H1 (cell line): Measurements from ENCODE around the gene ABL2. TPM values are rescaled to one million over a fixed set of nuclear protein-coding genes. Genes with fewer than 3 reads are reported as not detected.

ENCODE experiments used
- CTCF ChIA-PET: fragments of 300-600 bp; sonication (Branson Sonifier 250); formaldehyde crosslinking; loops from one replicate; lab custom pipeline; 2021; ENCODE audit not compliant: partially characterized antibody; lab: Charles Lee
- POLR2A ChIA-PET: fragments of 300-600 bp; sonication (Branson Sonifier 250); formaldehyde crosslinking; loops from one replicate; lab custom pipeline; 2021; ENCODE audit warnings: inconsistent platforms; ENCODE audit not compliant: partially characterized antibody; lab: Charles Lee
- DNase-seq, 2 experiments: peaks; one replicate each; pipeline versions ENCODE4 v3.0.0 to v3.0.0-alpha.2; 2010 to 2022; ENCODE audit warnings: low spot score in 2 of 2, low read depth in 1 of 2, mixed read lengths in 1 of 2
- FAIRE-seq: peaks from 2 replicates; lab custom pipeline; 2011; peaks lifted over from hg19 to GRCh38; lab: Jason Lieb, UNC
- H2AFZ ChIP-seq: 2 replicates; pipeline ENCODE4 v1.8.1; 2012; ENCODE audit warnings: low read length, inconsistent platforms
- H2AK5ac ChIP-seq: 2 replicates; pipeline ENCODE4 v1.6.1; 2013; ENCODE audit warnings: low read depth, low read length
- H2BK120ac ChIP-seq: replicated peaks from 2 replicates; pipeline ENCODE3; 2013; ENCODE audit warnings: low read depth, low read length, inconsistent platforms
- H2BK12ac ChIP-seq: 2 replicates; pipeline ENCODE4 v1.6.1; 2013; ENCODE audit warnings: low read depth, low read length
- H2BK15ac ChIP-seq: 2 replicates; pipeline ENCODE4 v1.6.1; 2013; ENCODE audit warnings: low read length
- H2BK20ac ChIP-seq: 2 replicates; pipeline ENCODE4 v1.6.1; 2013; ENCODE audit warnings: low read length
- H2BK5ac ChIP-seq: 2 replicates; pipeline ENCODE4 v1.6.1; 2013; ENCODE audit warnings: low read depth, low read length
- H3K14ac ChIP-seq: 2 replicates; pipeline ENCODE4 v1.6.1; 2013; ENCODE audit warnings: inconsistent platforms; ENCODE audit not compliant: insufficient read length
- H3K18ac ChIP-seq: 2 replicates; pipeline ENCODE4 v1.6.1; 2013; ENCODE audit warnings: low read length; ENCODE audit errors: extremely low read depth
- H3K23ac ChIP-seq: 2 replicates; pipeline ENCODE4 v1.6.1; 2013; ENCODE audit warnings: inconsistent platforms; ENCODE audit not compliant: insufficient read length
- H3K23me2 ChIP-seq: 2 replicates; pipeline ENCODE4 v1.6.1; 2013; ENCODE audit warnings: low read depth, low read length
- H3K27ac ChIP-seq: 2 replicates; pipeline ENCODE4 v1.6.1; 2011; ENCODE audit warnings: low read depth, low read length, inconsistent platforms
- H3K27me3 ChIP-seq, 4 experiments: replicated peaks in 1 of 4; 1 replicate in 1 of 4; 2 replicates in 3 of 4; pipeline versions ENCODE4 v1.6.1 to v1.8.1; 2011 to 2013; ENCODE audit warnings: low read length in 3 of 4, mild to moderate bottlenecking in 3 of 4, inconsistent platforms in 2 of 4, mixed read lengths in 2 of 4, moderate library complexity in 1 of 4; ENCODE audit not compliant: control insufficient read depth in 3 of 4, insufficient read depth in 3 of 4; ENCODE audit errors: extremely low read depth in 1 of 4
- H3K36me3 ChIP-seq, 4 experiments: 2 replicates each; pipeline versions ENCODE4 v1.6.1 to v1.8.1; 2011 to 2013; ENCODE audit warnings: mild to moderate bottlenecking in 4 of 4, low read length in 3 of 4, moderate library complexity in 2 of 4, control low read depth in 1 of 4, inconsistent platforms in 1 of 4; ENCODE audit not compliant: insufficient read depth in 4 of 4, control insufficient read depth in 2 of 4
- H3K4ac ChIP-seq: replicated peaks from 2 replicates; pipeline ENCODE3; 2013; ENCODE audit warnings: low read length, low read depth, mixed read lengths, inconsistent platforms; ENCODE audit not compliant: insufficient read length
- H3K4me1 ChIP-seq, 4 experiments: replicated peaks in 1 of 4; 1 replicate in 1 of 4; 2 replicates in 3 of 4; pipeline versions ENCODE4 v1.6.1 to v1.8.1; 2011 to 2013; ENCODE audit warnings: low read length in 3 of 4, inconsistent platforms in 2 of 4, mixed read lengths in 1 of 4; ENCODE audit not compliant: insufficient read depth in 4 of 4, control insufficient read depth in 3 of 4
- H3K4me2 ChIP-seq, 2 experiments: 2 replicates each; pipeline versions ENCODE4 v1.6.1 to v1.8.1; 2011 to 2013; ENCODE audit warnings: low read depth in 2 of 2, low read length in 2 of 2, control low read depth in 1 of 2, inconsistent platforms in 1 of 2, mild to moderate bottlenecking in 1 of 2; ENCODE audit not compliant: insufficient read depth in 1 of 2
- H3K4me3 ChIP-seq, 4 experiments: fragments of 200-600, 300-600 bp in 1 of 4; sonication (generic), shearing (Covaris generic), sonication (Bioruptor Twin) in 1 of 4; 2 replicates each; pipeline versions ENCODE4 v1.5.1 to v1.8.1; 2011 to 2016; ENCODE audit warnings: low read length in 4 of 4, low read depth in 3 of 4, control low read depth in 2 of 4, inconsistent platforms in 2 of 4, mild to moderate bottlenecking in 2 of 4, mixed read lengths in 1 of 4, moderate library complexity in 1 of 4; ENCODE audit not compliant: insufficient read depth in 2 of 4; ENCODE audit errors: extremely low read depth in 1 of 4
- H3K56ac ChIP-seq: replicated peaks from 2 replicates; pipeline ENCODE3; 2013; ENCODE audit warnings: low read depth, mild to moderate bottlenecking, mixed read lengths, low read length, inconsistent platforms; ENCODE audit not compliant: insufficient read length
- H3K79me1 ChIP-seq: 2 replicates; pipeline ENCODE4 v1.6.1; 2013; ENCODE audit warnings: low read depth, low read length, control low read depth
- H3K79me2 ChIP-seq, 2 experiments: 2 replicates each; pipeline versions ENCODE4 v1.6.1 to v1.8.1; 2012 to 2013; ENCODE audit warnings: low read length in 2 of 2, mild to moderate bottlenecking in 2 of 2, inconsistent platforms in 1 of 2; ENCODE audit not compliant: insufficient read depth in 2 of 2, control insufficient read depth in 1 of 2
- H3K9ac ChIP-seq, 4 experiments: replicated peaks in 1 of 4; 1 replicate in 1 of 4; 2 replicates in 3 of 4; pipeline versions ENCODE4 v1.6.1 to v1.8.1; 2011 to 2013; ENCODE audit warnings: low read depth in 3 of 4, low read length in 3 of 4, control low read depth in 2 of 4, mild to moderate bottlenecking in 2 of 4, moderate library complexity in 2 of 4, inconsistent platforms in 1 of 4; ENCODE audit errors: extremely low read depth in 1 of 4
- H3K9me3 ChIP-seq, 2 experiments: 2 replicates each; pipeline versions ENCODE4 v1.6.1 to v1.8.1; 2012 to 2013; ENCODE audit warnings: mild to moderate bottlenecking in 2 of 2, moderate library complexity in 2 of 2, control low read depth in 1 of 2, inconsistent platforms in 1 of 2, low read depth in 1 of 2, low read length in 1 of 2, mixed read lengths in 1 of 2; ENCODE audit not compliant: insufficient read depth in 2 of 2
- H4K20me1 ChIP-seq, 2 experiments: replicated peaks in 1 of 2; 2 replicates each; pipeline versions ENCODE3 to v1.8.1; 2011 to 2013; ENCODE audit warnings: inconsistent platforms in 2 of 2, low read length in 2 of 2, mild to moderate bottlenecking in 1 of 2; ENCODE audit not compliant: insufficient read depth in 2 of 2, control insufficient read depth in 1 of 2
- H4K5ac ChIP-seq: 2 replicates; pipeline ENCODE4 v1.6.1; 2013; ENCODE audit warnings: low read length, low read depth, mixed read lengths, inconsistent platforms; ENCODE audit not compliant: insufficient read length
- H4K8ac ChIP-seq: 2 replicates; pipeline ENCODE4 v1.8.0; 2013; ENCODE audit warnings: mild to moderate bottlenecking, moderate library complexity, low read length, inconsistent platforms; ENCODE audit not compliant: insufficient read depth; ENCODE audit errors: extremely low read depth
- H4K91ac ChIP-seq: replicated peaks from 2 replicates; pipeline ENCODE3; 2013; ENCODE audit warnings: low read length, mixed read lengths, inconsistent platforms; ENCODE audit not compliant: insufficient read length
- BRCA1 ChIP-seq: IDR thresholded peaks from 2 replicates; pipeline ENCODE4 v1.6.1; 2012; ENCODE audit warnings: low read depth, low read length, improper control_type of control experiment
- GABPA ChIP-seq: IDR thresholded peaks from 2 replicates; pipeline ENCODE4 v1.6.1; 2011; ENCODE audit warnings: mild to moderate bottlenecking, low read length, moderate library complexity, borderline replicate concordance; ENCODE audit not compliant: insufficient read depth
- POLR2AphosphoS5 ChIP-seq: IDR thresholded peaks from 2 replicates; pipeline ENCODE4 v1.6.1; 2011; ENCODE audit warnings: low read depth, low read length
- WGBS, 2 experiments: shearing (Covaris generic) in 1 of 2; methylation state at CpG; one replicate each; pipeline versions ENCODE4 v1.1.6 to v1.1.7; 2013 to 2015; ENCODE audit warnings: low lambda C conversion rate in 2 of 2, mixed read lengths in 2 of 2, inconsistent platforms in 1 of 2, low coverage in 1 of 2, missing lambda C conversion rate in 1 of 2; ENCODE audit not compliant: insufficient replicate concordance in 2 of 2, insufficient coverage in 1 of 2, insufficient read length in 1 of 2; ENCODE audit errors: extremely low coverage in 1 of 2, missing lambda C conversion rate in 1 of 2; 5-methylcytosine and 5-hydroxymethylcytosine counted together
- polyA plus RNA-seq, 7 experiments: library from polyadenylated mRNA; depleted of rRNA in 3 of 7; stranded (reverse) in 5 of 7; unstranded in 2 of 7; fragments of >200 nt in 5 of 7; fragments of 200-250 nt in 2 of 7; gene quantifications; 1 replicate in 5 of 7; 2 replicates in 1 of 7; 4 replicates in 1 of 7; pipeline versions ENCODE4 v1.2.1 to v1.2.3, GENCODE V29; 2011 to 2013; ENCODE audit warnings: missing spikeins in 2 of 7, mixed read lengths in 2 of 7
- total RNA-seq: library from RNA; stranded (reverse); fragmentation: NEBNext Ultra II Directional; extraction: Animal tissue kit (Norgen Biotek cat#: 25700); gene quantifications from 2 replicates; pipeline ENCODE4 v1.2.1, GENCODE V29; 2021

The ABL2 gene
- total and polyA plus RNA-seq, 2 of the 8 experiments (the other 6 are each of a cell fraction or from before 2014, with no cell fraction given): 4.5 to 19.1 TPM

DNA sequence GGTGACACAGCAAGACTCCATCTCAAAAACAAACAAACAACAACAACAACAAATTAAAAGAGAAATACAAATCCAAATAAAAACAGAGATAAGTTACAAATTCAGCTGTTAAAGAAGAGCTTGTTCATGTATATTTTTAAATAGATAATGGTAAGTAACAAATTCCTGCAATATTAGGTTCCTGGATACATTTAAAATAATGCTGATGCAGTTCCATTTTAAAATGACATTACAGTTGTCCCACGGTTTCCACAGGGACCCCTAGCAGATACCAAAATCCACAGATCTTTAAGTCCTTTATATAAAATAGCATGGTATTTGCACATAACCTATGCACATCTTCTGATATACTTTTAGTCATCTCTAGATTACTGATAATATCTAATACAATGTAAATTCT, 61.5 kb downstream of the ABL2 start:
- Histone ChIP-seq H3K79me2 (peaks cover 0 to 30% of the 10 kb centered on the region in 2 experiments; a peak in 2 of 4 replicates), H4K91ac (no peak overlapping the region)
- FAIRE-seq: no peak

More for the DNA sequence above, 61.5 kb downstream of the ABL2 start:
- no peak overlapping the region for H3K14ac ChIP-seq
- no peak for TF ChIP-seq BRCA1
- TF ChIP-seq GABPA: no peak
- no peak for TF ChIP-seq POLR2AphosphoS5
- H3K79me1 ChIP-seq: peaks cover 4% of the 10 kb centered on the region; the same call in 1 of the 2 replicates
- no peak overlapping the region for H3K9ac ChIP-seq
- peaks cover 0 to 6% (median 1%) of the 10 kb centered on the region in 4 experiments; a peak in 4 of 7 replicates for H3K4me1 ChIP-seq
- no peak overlapping the region for H3K4me2 ChIP-seq
- H2BK20ac ChIP-seq: no peak overlapping the region
- CTCF ChIA-PET: interaction anchor here (0.5 to 2.0 kb wide), 2 partner anchors 10 to 52 kb away, joined by 5 to 8 read pairs; no protein-coding TSS in a partner anchor
- no peak overlapping the region for H3K4me3 ChIP-seq
- H3K23me2 ChIP-seq: no peaks in the 10 kb centered on the region
- no peak overlapping the region for H2AFZ ChIP-seq
- DNase-seq: no peak
- POLR2A ChIA-PET: no interaction called here
- H4K20me1 ChIP-seq: no peaks in the 10 kb centered on the region
- no peak overlapping the region for H2BK5ac ChIP-seq
- H3K23ac ChIP-seq: no peak overlapping the region
- H3K18ac ChIP-seq: no peak overlapping the region
- H3K4ac ChIP-seq: no peak overlapping the region
- H3K36me3 ChIP-seq: no peaks in the 10 kb centered on the region
- no peaks in the 10 kb centered on the region for H3K9me3 ChIP-seq
- H3K27ac ChIP-seq: no peak overlapping the region
- no peak overlapping the region for H2BK15ac ChIP-seq
- H3K27me3 ChIP-seq: no peaks in the 10 kb centered on the region
- no peak overlapping the region for H4K5ac ChIP-seq
- H2BK120ac ChIP-seq: no peak overlapping the region
- H4K8ac ChIP-seq: no peak overlapping the region
- H2AK5ac ChIP-seq: no peak overlapping the region
- H2BK12ac ChIP-seq: no peak overlapping the region
- 89% methylated on average over 1 of the region's 1 CpG; no CpG with 5 or more reads in 1 of the 2 experiments for WGBS, 2 experiments
- H3K56ac ChIP-seq: no peak overlapping the region
